Activated B cell treated with CpG ODN at 0.5 μM for 24 hours (primary cell): ENCODE measurements around the gene UBIAD1. TPM values are rescaled to one million over a fixed set of nuclear protein-coding genes. Genes with fewer than 3 reads are reported as not detected.

Experiments used
- ATAC-seq: fragments of 200-7000 bp; cut with Tn5 transposase; one replicate; pipeline ENCODE4 v1.10.0; 2021; ENCODE audit warnings: low read depth, mild to moderate bottlenecking, moderate library complexity
- CTCF ChIA-PET: fragments of 350-600 bp; sonication (Branson Sonifier 250); formaldehyde crosslinking; loops from one replicate; lab custom pipeline; 2021; ENCODE audit warnings: antibody characterized with exemption; lab: Charles Lee
- POLR2A ChIA-PET: fragments of 350-600 bp; sonication (Branson Sonifier 250); formaldehyde crosslinking; loops from one replicate; lab custom pipeline; 2021; ENCODE audit warnings: antibody characterized with exemption; lab: Charles Lee
- DNase-seq: peaks from one replicate; pipeline ENCODE4 v3.0.0; 2022
- H3K27ac Mint-ChIP-seq: one replicate; pipeline ENCODE4 v1.8.0; 2020; ENCODE audit warnings: mixed read lengths
- H3K27me3 Mint-ChIP-seq: one replicate; pipeline ENCODE4 v1.8.0; 2021; ENCODE audit warnings: mixed read lengths
- H3K36me3 Mint-ChIP-seq: one replicate; pipeline ENCODE4 v1.8.0; 2021; ENCODE audit warnings: low read depth, mixed read lengths
- H3K4me1 Mint-ChIP-seq: one replicate; pipeline ENCODE4 v1.8.0; 2021; ENCODE audit warnings: mixed read lengths
- H3K4me3 Mint-ChIP-seq: one replicate; pipeline ENCODE4 v1.8.0; 2020; ENCODE audit warnings: mild to moderate bottlenecking, mixed read lengths
- H3K9me3 Mint-ChIP-seq: one replicate; pipeline ENCODE4 v1.8.0; 2020; ENCODE audit warnings: mixed read lengths
- intact Hi-C: fragments of 100-400 bp; cut with micrococcal nuclease; formaldehyde crosslinking; loops from one replicate; pipeline ENCODE4 v1.15.1; 2024
- total RNA-seq: library from RNA; stranded (reverse); gene quantifications from 2 replicates; pipeline ENCODE4 v1.2.3, GENCODE V29; 2022
- TF ChIP-seq, protein P1 (sequence below): fragments of 200-600 bp; IDR thresholded peaks from one replicate; pipeline ENCODE4 v1.8.0; 2022; ENCODE audit warnings: antibody characterized with exemption, mild to moderate bottlenecking

UBIAD1 gene
- total RNA-seq, 1 donor from 2014 or later = 27.8 TPM

DNA sequence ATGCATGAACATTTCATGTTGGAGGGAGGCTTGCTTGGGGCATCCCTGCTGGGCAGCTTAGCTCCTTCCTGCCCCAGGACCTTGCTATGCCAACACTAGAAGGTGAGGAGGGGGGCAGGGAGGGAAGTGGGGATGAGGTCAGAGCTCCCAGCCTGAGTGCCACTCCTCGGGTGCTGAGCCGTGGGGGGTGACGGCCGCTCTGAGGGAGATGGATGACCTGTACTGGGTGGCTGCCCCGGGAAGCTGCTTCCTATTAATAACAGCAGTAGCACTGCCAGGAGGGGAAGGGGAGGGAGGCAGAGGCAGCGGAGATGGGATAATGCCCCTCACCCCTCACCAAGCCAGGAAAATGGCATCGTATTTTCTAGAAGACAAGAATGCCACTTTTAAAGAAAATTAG lies 60.6 kb downstream of the UBIAD1 start:
- Mint-ChIP-seq H3K27me3 (peaks cover 15% of the 10 kb centered on the region), H3K36me3 (no peaks in the 10 kb centered on the region), H3K27ac (no peak overlapping the region), H3K4me3 (no peak overlapping the region), H3K4me1 (peaks cover 18% of the 10 kb centered on the region), H3K9me3 (no peaks in the 10 kb centered on the region)
- intact Hi-C loops = no loop called here
- no peak for DNase-seq
- ATAC-seq = no peak
- POLR2A ChIA-PET = interaction anchor here (0.6 kb wide), 1 partner anchor 472 kb away, joined by 3 read pairs; the partner anchor contains the start of genes CLCN6 and MTHFR
- CTCF ChIA-PET = no interaction called here
- TF ChIP-seq, protein P1, sequence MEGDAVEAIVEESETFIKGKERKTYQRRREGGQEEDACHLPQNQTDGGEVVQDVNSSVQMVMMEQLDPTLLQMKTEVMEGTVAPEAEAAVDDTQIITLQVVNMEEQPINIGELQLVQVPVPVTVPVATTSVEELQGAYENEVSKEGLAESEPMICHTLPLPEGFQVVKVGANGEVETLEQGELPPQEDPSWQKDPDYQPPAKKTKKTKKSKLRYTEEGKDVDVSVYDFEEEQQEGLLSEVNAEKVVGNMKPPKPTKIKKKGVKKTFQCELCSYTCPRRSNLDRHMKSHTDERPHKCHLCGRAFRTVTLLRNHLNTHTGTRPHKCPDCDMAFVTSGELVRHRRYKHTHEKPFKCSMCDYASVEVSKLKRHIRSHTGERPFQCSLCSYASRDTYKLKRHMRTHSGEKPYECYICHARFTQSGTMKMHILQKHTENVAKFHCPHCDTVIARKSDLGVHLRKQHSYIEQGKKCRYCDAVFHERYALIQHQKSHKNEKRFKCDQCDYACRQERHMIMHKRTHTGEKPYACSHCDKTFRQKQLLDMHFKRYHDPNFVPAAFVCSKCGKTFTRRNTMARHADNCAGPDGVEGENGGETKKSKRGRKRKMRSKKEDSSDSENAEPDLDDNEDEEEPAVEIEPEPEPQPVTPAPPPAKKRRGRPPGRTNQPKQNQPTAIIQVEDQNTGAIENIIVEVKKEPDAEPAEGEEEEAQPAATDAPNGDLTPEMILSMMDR = no peak

DNA sequence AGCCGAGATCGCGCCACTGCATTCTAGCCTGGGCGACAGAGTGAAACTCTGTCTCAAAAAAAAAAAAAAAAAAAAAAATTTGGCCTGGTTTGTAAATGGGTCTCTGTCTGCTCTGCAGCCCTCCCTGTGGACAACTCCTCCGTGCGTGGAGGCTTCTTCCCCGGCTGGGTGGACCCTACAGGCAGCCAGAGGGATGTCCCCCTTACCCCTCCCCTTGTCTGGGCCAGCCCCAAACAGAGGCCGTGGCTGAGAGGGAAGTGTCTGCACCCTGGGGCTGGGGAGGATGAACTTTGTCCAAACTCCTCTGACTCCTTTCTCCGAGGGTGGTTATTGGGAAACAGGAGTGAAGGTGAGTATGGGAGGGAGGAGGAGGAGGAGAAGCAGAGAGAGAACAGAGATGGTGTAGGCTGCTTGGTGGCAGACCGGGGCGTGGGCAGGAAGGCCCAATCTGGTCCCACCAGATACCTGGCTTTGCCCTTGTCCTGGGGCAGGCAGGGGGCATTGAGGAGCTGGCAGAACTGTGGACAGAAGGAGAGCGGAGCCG lies 61.3 kb downstream of the UBIAD1 start:
- Mint-ChIP-seq H3K4me1 (peaks cover 18% of the 10 kb centered on the region), H3K4me3 (no peak overlapping the region), H3K36me3 (no peaks in the 10 kb centered on the region), H3K27ac (no peak overlapping the region), H3K9me3 (no peaks in the 10 kb centered on the region), H3K27me3 (peaks cover 16% of the 10 kb centered on the region)
- intact Hi-C loops = no loop called here
- CTCF ChIA-PET = no interaction called here
- POLR2A ChIA-PET = interaction anchor here (0.6 kb wide), 1 partner anchor 472 kb away, joined by 3 read pairs; the partner anchor contains the start of genes CLCN6 and MTHFR
- ATAC-seq = no peak
- TF ChIP-seq, protein P1 = no peak
- DNase-seq = no peak

DNA sequence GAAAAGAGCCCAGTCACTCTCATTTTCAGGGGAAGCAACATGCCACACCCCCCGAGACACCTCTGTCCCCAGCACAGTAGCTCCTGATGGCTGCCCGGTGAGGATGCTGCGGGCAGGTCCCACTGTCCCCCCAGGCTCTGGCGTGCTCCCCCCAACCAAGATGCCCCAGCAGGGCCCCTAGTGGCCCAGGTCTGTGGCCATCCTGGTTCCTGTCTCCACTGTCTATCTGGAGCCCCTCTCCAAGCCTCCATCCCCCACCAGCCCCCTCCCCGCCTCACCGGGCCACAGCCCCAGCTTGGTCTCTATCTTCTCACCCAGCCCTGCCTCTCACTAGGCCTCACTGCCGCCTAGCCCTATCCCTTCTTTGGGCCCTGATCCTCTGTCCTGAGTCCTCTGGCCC lies 61.8 kb downstream of the UBIAD1 start:
- DNase-seq (no peak), ATAC-seq (no peak)
- ChIA-PET POLR2A (interaction anchor here (1.3 kb wide), 1 partner anchor 72 kb away, joined by 4 read pairs; the partner anchor contains the start of gene MTOR), CTCF (interaction anchor here (2.0 kb wide), 1 partner anchor 308 kb away, joined by 9 read pairs; no protein-coding TSS in a partner anchor)
- H3K27ac Mint-ChIP-seq = no peak overlapping the region
- no peaks in the 10 kb centered on the region for H3K9me3 Mint-ChIP-seq
- intact Hi-C loops = no loop called here
- H3K36me3 Mint-ChIP-seq = no peaks in the 10 kb centered on the region
- H3K4me3 Mint-ChIP-seq = no peak overlapping the region
- H3K27me3 Mint-ChIP-seq = peaks cover 18% of the 10 kb centered on the region
- H3K4me1 Mint-ChIP-seq = peaks cover 19% of the 10 kb centered on the region
- TF ChIP-seq, protein P1 = no peak

DNA sequence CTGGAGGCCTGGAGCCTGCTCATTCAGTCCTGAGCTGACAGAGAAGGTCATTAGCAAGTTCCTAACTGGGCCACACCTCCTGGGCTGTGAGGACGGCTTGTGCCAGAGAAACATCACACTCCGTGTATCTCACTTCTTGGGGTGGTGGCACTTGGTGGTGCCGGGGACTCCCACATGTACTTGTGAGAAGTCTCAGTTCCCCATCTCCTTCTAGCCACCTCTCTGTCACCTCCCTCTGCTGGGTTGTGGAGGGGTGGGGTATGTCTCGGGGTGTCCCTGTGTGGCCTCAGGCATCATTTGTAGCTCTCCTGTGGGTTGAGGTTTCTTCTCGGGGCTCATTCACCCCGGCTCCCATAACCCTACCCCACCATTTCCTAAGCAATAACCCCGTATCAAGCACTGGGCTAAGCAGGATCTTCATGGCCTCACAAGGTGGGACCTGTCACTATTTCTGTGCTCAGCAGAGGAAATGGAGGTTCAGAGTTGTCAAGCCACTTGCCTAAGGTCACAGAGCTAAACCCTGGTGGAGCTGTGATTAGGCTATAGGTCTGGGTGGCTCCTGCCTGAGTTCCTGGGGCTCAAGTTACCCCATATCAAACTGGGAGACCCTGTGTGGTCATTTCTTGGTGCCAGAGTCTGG lies 62.5 kb downstream of the UBIAD1 start:
- no peaks in the 10 kb centered on the region for H3K9me3 Mint-ChIP-seq
- H3K4me1 Mint-ChIP-seq = peaks cover 22% of the 10 kb centered on the region
- CTCF ChIA-PET = interaction anchor here (2.0 kb wide), 1 partner anchor 308 kb away, joined by 9 read pairs; no protein-coding TSS in a partner anchor
- peaks cover 25% of the 10 kb centered on the region for H3K27me3 Mint-ChIP-seq
- intact Hi-C loops = no loop called here
- POLR2A ChIA-PET = interaction anchor here (1.3 kb wide), 1 partner anchor 73 kb away, joined by 4 read pairs; the partner anchor contains the start of gene MTOR
- H3K27ac Mint-ChIP-seq = no peak overlapping the region
- DNase-seq (peak; percentile 18), ATAC-seq (peak; percentile 87)
- TF ChIP-seq, protein P1 = no peak
- no peaks in the 10 kb centered on the region for H3K36me3 Mint-ChIP-seq
- no peak overlapping the region for H3K4me3 Mint-ChIP-seq

DNA sequence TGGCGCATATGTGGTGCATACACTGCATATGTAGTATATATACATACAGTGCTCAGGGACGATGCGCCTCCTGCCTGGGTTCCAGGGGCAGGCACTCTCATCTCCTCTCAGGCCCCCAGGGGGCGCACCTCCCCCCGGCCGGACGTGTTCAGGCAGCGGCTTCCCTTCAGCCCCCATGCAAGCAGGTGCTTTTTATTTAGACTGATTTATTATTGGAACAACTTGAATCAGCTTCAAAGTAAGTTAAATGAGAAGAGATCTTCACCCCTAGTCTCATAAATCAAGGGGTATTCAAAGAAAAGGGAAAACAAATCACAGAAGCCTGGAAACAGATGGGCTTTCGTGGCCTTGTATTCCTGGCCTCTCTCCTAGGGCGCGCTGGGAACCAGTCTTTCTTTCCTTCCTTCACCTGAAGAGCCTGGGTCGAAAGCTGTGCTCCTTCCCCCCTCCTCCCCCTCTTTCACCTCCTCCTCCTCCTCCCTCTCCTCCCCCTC lies 64.6 kb downstream of the UBIAD1 start:
- Mint-ChIP-seq H3K9me3 (no peaks in the 10 kb centered on the region), H3K4me1 (peaks cover 22% of the 10 kb centered on the region), H3K36me3 (no peaks in the 10 kb centered on the region), H3K27ac (no peak overlapping the region), H3K27me3 (peaks cover 22% of the 10 kb centered on the region), H3K4me3 (no peak overlapping the region)
- TF ChIP-seq, protein P1 = peak; percentile 76
- ATAC-seq = peak; percentile 59
- CTCF ChIA-PET = interaction anchor here (0.7 to 1.0 kb wide), 2 partner anchors 246 to 382 kb away, joined by 3 read pairs; no protein-coding TSS in a partner anchor
- POLR2A ChIA-PET = no interaction called here
- intact Hi-C loops = loop anchor here (1.0 kb wide), 2 partner anchors 27 to 382 kb away; no protein-coding TSS in a partner anchor
- peak; percentile 68 for DNase-seq
